Activated CD4-positive, alpha-beta memory T cell treated with anti-CD3 and anti-CD28 coated beads for 36 hours (primary cell): Measurements from ENCODE around the gene TACC2. TPM values are rescaled to one million over a fixed set of nuclear protein-coding genes. Genes with fewer than 3 reads are reported as not detected.

Experiments
- CTCF ChIA-PET: fragments of 350-600 bp; sonication (Branson Sonifier 250); formaldehyde crosslinking; loops from one replicate; lab custom pipeline; 2021; ENCODE audit warnings: antibody characterized with exemption, inconsistent platforms; lab: Charles Lee
- POLR2A ChIA-PET: fragments of 350-600 bp; sonication (Branson Sonifier 250); formaldehyde crosslinking; loops from one replicate; lab custom pipeline; 2021; ENCODE audit warnings: antibody characterized with exemption; lab: Charles Lee
- DNase-seq: peaks from one replicate; pipeline ENCODE4 v3.0.0-alpha.2; 2020
- H3K27ac Mint-ChIP-seq: one replicate; pipeline ENCODE4 v1.8.0; 2021; ENCODE audit warnings: mixed read lengths
- H3K27me3 Mint-ChIP-seq: one replicate; pipeline ENCODE4 v1.8.0; 2021; ENCODE audit warnings: mixed read lengths
- H3K36me3 Mint-ChIP-seq: one replicate; pipeline ENCODE4 v1.8.0; 2021; ENCODE audit warnings: mixed read lengths
- H3K4me1 Mint-ChIP-seq: one replicate; pipeline ENCODE4 v1.8.0; 2021; ENCODE audit warnings: low read depth, mixed read lengths
- H3K4me3 Mint-ChIP-seq: one replicate; pipeline ENCODE4 v1.8.0; 2021; ENCODE audit warnings: mild to moderate bottlenecking, mixed read lengths
- H3K9me3 Mint-ChIP-seq: one replicate; pipeline ENCODE4 v1.8.0; 2021; ENCODE audit warnings: mixed read lengths
- intact Hi-C: fragments of 100-400 bp; cut with micrococcal nuclease; formaldehyde crosslinking; loops from one replicate; pipeline ENCODE4 v1.15.1; 2023
- total RNA-seq, 2 experiments: library from RNA; stranded (reverse); gene quantifications; one replicate each; pipeline ENCODE4 v1.2.3, GENCODE V29; 2021

TACC2 gene
- total RNA-seq, 2 experiments from 2014 or later, result not detected

- no peaks in the 10 kb centered on the region for H3K36me3 Mint-ChIP-seq
- H3K4me3 Mint-ChIP-seq, result no peak overlapping the region
- ChIA-PET POLR2A (no interaction called here), CTCF (no interaction called here)
- no peak for DNase-seq
- intact Hi-C loops, result no loop called here
- H3K27me3 Mint-ChIP-seq, result no peaks in the 10 kb centered on the region
- H3K27ac Mint-ChIP-seq, result no peak overlapping the region
- no peaks in the 10 kb centered on the region for H3K4me1 Mint-ChIP-seq
- no peaks in the 10 kb centered on the region for H3K9me3 Mint-ChIP-seq
Observed at GRCh38 chr10:122186816-122187810, 198.2 kb downstream of the TACC2 start.

GRCh38 chr10:122188706-122189105 lies 199.7 kb downstream of the TACC2 start:
- no peaks in the 10 kb centered on the region for H3K4me1 Mint-ChIP-seq

GRCh38 chr10:122189185-122189584 lies 200.2 kb downstream of the TACC2 start:
- ChIA-PET CTCF (no interaction called here), POLR2A (no interaction called here)
- no peaks in the 10 kb centered on the region for H3K36me3 Mint-ChIP-seq
- peaks cover 2% of the 10 kb centered on the region for H3K27me3 Mint-ChIP-seq
- no peaks in the 10 kb centered on the region for H3K4me1 Mint-ChIP-seq
- H3K9me3 Mint-ChIP-seq, result no peaks in the 10 kb centered on the region
- H3K27ac Mint-ChIP-seq, result no peak overlapping the region
- intact Hi-C loops, result no loop called here
- DNase-seq, result no peak
- H3K4me3 Mint-ChIP-seq, result no peak overlapping the region

More at GRCh38 chr10:122188706-122189105, 199.7 kb downstream of the TACC2 start:
- no peaks in the 10 kb centered on the region for H3K36me3 Mint-ChIP-seq
- no peak for DNase-seq
- H3K27me3 Mint-ChIP-seq, result peaks cover 2% of the 10 kb centered on the region
- POLR2A ChIA-PET, result no interaction called here
- no peak overlapping the region for H3K27ac Mint-ChIP-seq
- intact Hi-C loops, result no loop called here
- CTCF ChIA-PET, result no interaction called here
- H3K9me3 Mint-ChIP-seq, result no peaks in the 10 kb centered on the region
- H3K4me3 Mint-ChIP-seq, result no peak overlapping the region

- DNase-seq, result no peak
- Mint-ChIP-seq H3K27me3 (peaks cover 2% of the 10 kb centered on the region), H3K36me3 (no peaks in the 10 kb centered on the region), H3K4me1 (no peaks in the 10 kb centered on the region), H3K4me3 (no peak overlapping the region), H3K9me3 (no peaks in the 10 kb centered on the region), H3K27ac (no peak overlapping the region)
- ChIA-PET CTCF (no interaction called here), POLR2A (no interaction called here)
- intact Hi-C loops, result no loop called here
Observed at GRCh38 chr10:122190176-122190943, 201.4 kb downstream of the TACC2 start.

- intact Hi-C loops, result no loop called here
- no peak overlapping the region for H3K4me3 Mint-ChIP-seq
- H3K9me3 Mint-ChIP-seq, result no peaks in the 10 kb centered on the region
- no peaks in the 10 kb centered on the region for H3K4me1 Mint-ChIP-seq
- ChIA-PET CTCF (no interaction called here), POLR2A (no interaction called here)
- H3K36me3 Mint-ChIP-seq, result no peaks in the 10 kb centered on the region
- no peak for DNase-seq
- H3K27ac Mint-ChIP-seq, result no peak overlapping the region
- H3K27me3 Mint-ChIP-seq, result peaks cover 2% of the 10 kb centered on the region
Observed at GRCh38 chr10:122191936-122192541, 203.1 kb downstream of the TACC2 start.

- Mint-ChIP-seq H3K9me3 (no peaks in the 10 kb centered on the region), H3K4me3 (no peak overlapping the region), H3K27me3 (peaks cover 2% of the 10 kb centered on the region), H3K4me1 (no peaks in the 10 kb centered on the region), H3K36me3 (no peaks in the 10 kb centered on the region), H3K27ac (no peak overlapping the region)
- POLR2A ChIA-PET, result no interaction called here
- intact Hi-C loops, result no loop called here
- no peak for DNase-seq
- CTCF ChIA-PET, result no interaction called here
Observed at GRCh38 chr10:122194251-122194650, 205.3 kb downstream of the TACC2 start.

GRCh38 chr10:122196218-122196617 lies 207.3 kb downstream of the TACC2 start:
- Mint-ChIP-seq H3K27me3 (peaks cover 2% of the 10 kb centered on the region), H3K4me3 (no peak overlapping the region), H3K36me3 (no peaks in the 10 kb centered on the region), H3K4me1 (no peaks in the 10 kb centered on the region), H3K27ac (no peak overlapping the region), H3K9me3 (no peaks in the 10 kb centered on the region)
- POLR2A ChIA-PET, result no interaction called here
- DNase-seq, result no peak
- CTCF ChIA-PET, result no interaction called here
- intact Hi-C loops, result no loop called here

- H3K36me3 Mint-ChIP-seq, result no peaks in the 10 kb centered on the region
- POLR2A ChIA-PET, result no interaction called here
- intact Hi-C loops, result no loop called here
- H3K27ac Mint-ChIP-seq, result no peak overlapping the region
- no peak for DNase-seq
- no peak overlapping the region for H3K4me3 Mint-ChIP-seq
- H3K9me3 Mint-ChIP-seq, result no peaks in the 10 kb centered on the region
- CTCF ChIA-PET, result no interaction called here
- peaks cover 1% of the 10 kb centered on the region for H3K27me3 Mint-ChIP-seq
- H3K4me1 Mint-ChIP-seq, result no peaks in the 10 kb centered on the region
Observed at GRCh38 chr10:122197611-122198222, 208.8 kb downstream of the TACC2 start.

- DNase-seq, result no peak
- Mint-ChIP-seq H3K27me3 (no peaks in the 10 kb centered on the region), H3K36me3 (no peaks in the 10 kb centered on the region), H3K4me1 (no peaks in the 10 kb centered on the region), H3K4me3 (no peak overlapping the region), H3K9me3 (no peaks in the 10 kb centered on the region), H3K27ac (no peak overlapping the region)
- ChIA-PET CTCF (no interaction called here), POLR2A (no interaction called here)
- intact Hi-C loops, result no loop called here
Observed at GRCh38 chr10:122198631-122199030, 209.7 kb downstream of the TACC2 start.

GRCh38 chr10:122199070-122199469 lies 210.1 kb downstream of the TACC2 start:
- H3K36me3 Mint-ChIP-seq, result no peaks in the 10 kb centered on the region
- no peaks in the 10 kb centered on the region for H3K4me1 Mint-ChIP-seq
- POLR2A ChIA-PET, result no interaction called here
- intact Hi-C loops, result no loop called here
- H3K27ac Mint-ChIP-seq, result no peak overlapping the region
- no peak for DNase-seq
- no peak overlapping the region for H3K4me3 Mint-ChIP-seq
- H3K27me3 Mint-ChIP-seq, result no peaks in the 10 kb centered on the region
- CTCF ChIA-PET, result no interaction called here
- H3K9me3 Mint-ChIP-seq, result no peaks in the 10 kb centered on the region

- Mint-ChIP-seq H3K36me3 (no peaks in the 10 kb centered on the region), H3K27ac (no peak overlapping the region), H3K27me3 (no peaks in the 10 kb centered on the region), H3K9me3 (no peaks in the 10 kb centered on the region), H3K4me1 (no peaks in the 10 kb centered on the region), H3K4me3 (no peak overlapping the region)
- ChIA-PET POLR2A (no interaction called here), CTCF (no interaction called here)
- DNase-seq, result no peak
- intact Hi-C loops, result no loop called here
Observed at GRCh38 chr10:122199689-122200088, 210.7 kb downstream of the TACC2 start.

GRCh38 chr10:122201401-122201800 lies 212.4 kb downstream of the TACC2 start:
- no peak overlapping the region for H3K4me3 Mint-ChIP-seq
- H3K9me3 Mint-ChIP-seq, result no peaks in the 10 kb centered on the region
- no peaks in the 10 kb centered on the region for H3K27me3 Mint-ChIP-seq
- POLR2A ChIA-PET, result no interaction called here
- DNase-seq, result no peak
- no peak overlapping the region for H3K27ac Mint-ChIP-seq
- intact Hi-C loops, result no loop called here
- H3K36me3 Mint-ChIP-seq, result no peaks in the 10 kb centered on the region
- H3K4me1 Mint-ChIP-seq, result no peaks in the 10 kb centered on the region
- CTCF ChIA-PET, result no interaction called here
